HG02798 (cell line): Measurements from ENCODE around the gene ATG10.
A peak's percentile ranks its signal among the peaks of the same experiment; 100 is the strongest.

ENCODE experiments used
- ATAC-seq: cut with Tn5 transposase; IDR thresholded peaks from one replicate; pipeline ENCODE4 v1.9.1; 2021; ENCODE audit warnings: mild to moderate bottlenecking; ENCODE audit not compliant: unreplicated experiment, poor library complexity

Gene ATG10

DNA sequence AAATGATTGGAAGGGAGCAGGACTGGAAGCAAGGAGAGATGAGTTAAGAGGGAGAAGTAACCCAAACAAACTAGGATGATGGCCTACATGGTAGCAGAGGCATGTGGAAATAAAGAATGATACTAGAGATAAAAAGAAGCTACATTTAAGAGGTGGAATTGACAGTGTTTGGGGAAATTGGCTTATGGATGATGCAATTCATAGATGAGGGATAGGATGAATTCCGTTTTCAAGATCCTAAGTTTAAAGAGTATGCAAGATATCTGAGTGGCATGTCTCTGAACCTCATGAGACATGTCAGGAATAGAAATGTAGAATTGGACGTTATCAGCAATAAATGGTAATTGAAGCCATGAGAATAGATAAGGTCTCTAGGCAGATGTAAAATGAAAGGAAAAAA, 232.7 kb downstream of the ATG10 start:
- ATAC-seq: no peak

DNA sequence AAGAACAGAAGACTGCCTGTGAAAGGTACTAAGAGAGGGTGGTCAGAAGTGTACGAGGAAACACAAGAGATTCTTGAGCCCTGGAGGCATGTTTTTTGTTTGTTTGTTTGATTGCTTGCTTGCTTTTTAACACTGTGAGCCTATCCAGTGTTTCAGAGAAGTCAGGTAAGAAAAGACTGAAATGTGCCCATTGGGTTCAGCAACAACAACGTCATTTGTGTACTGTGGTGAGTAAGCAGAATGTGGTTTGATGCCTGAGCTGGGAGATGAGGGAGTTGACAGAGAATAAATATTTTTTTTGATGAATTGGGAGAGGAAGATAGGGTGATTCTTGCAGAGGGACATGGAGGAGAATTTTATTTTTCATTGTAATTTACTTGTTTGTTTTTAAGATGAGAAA, 233.2 kb downstream of the ATG10 start:
- ATAC-seq: no peak

DNA sequence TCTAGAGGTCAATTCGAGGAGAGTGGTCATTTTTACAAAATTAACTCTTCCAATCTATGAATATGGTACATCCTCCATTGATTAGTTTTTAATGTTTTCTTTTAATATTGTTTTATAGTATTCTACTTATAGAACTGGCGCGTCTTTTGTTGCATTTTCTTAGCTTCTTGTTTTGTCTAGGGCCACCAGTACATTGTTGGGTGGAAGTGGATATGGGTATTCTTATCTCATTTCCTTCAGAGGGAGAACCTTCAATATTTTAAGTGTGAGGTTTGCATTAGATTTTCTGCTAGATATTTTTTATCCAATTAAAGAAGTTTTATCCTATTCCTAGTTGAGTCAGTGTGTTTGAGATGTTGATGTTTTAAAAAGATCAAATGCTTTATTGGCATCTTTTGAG, 236.5 kb downstream of the ATG10 start:
- ATAC-seq: no peak

DNA sequence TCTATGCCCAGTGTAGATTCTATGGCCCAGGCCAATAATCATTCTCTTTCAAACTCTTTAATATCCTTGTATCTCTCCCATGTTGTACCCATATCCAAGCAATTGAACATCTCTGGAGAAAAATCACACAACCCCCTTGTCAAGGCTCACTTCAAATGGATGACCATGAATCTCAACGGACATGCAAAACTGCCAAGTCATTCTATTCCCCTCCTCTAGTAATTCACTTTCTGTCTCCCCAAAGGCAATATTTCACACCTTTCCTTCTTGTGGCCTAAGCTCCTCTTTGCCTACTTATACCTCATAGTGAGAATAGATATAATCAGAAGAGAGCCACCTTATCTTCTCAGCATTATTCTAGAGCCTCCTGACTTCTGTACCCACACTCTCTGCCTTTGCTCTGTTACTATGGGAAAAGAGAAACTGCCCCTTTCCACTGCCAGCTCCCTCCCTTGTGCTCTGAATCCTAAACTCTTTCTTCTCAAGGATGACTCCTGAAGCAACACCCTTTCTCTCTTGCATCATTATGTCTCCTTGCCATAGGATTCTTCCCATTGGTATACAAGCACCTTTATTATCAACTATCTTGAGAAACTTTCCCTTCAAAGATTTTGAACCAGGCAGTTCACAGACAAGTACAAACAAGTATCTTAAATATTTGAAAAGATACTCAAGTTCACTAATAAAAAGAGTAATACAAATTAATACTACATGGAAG, 240.2 kb downstream of the ATG10 start:
- ATAC-seq: no peak

DNA sequence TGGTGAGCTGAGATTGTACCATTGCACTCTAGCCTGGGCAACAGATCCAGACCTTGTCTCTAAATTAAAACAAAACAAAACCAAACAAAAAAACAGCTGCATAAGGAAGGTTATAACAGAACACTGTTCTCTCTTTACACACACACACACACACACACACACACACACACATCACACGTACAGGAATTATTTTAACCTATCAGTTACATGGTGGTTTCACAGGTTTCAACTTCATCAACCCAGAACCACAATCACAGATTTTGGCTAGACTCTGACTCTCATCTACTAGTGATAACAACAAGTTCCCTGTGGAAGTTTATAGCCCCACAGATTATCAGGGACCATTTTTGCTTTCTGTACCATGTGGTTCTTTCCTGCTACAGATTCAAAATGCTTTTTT, 246.1 kb downstream of the ATG10 start:
- ATAC-seq: no peak

DNA sequence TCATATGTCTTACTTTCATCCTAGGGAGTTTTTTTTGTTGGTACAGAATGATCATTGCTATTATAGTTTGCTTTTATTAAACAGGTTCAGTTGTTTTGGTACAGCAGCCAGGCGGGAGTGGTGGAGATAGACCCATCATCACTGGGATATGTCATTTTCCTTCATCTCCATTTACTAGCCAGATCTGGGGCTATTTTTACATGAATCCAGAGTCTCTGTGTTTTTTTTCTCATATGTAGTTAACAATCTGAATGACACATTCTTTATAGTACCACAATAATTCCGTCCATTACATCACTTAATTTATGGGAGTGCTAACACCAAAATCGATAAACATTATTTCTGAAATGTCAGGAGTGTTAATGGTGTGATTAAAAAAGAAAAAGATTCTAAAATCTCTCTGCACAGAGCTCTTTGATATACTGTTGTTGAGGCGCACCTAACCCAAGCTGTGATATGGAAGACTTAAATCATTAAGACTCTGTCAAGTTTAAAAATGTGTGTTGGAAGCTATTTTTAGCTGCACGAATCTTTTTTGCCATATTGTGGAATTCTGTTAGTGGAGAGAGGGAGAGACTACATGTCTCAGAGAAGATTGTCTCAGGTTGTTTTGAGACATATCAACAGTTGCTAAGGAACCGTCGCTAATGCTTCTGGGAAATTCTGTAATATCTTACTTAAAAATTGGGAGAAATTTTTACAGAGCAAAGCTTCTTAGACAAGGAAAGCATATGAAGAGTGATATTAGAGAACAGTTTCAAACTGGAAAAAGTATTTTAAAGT, 246.7 kb downstream of the ATG10 start:
- ATAC-seq: no peak

DNA sequence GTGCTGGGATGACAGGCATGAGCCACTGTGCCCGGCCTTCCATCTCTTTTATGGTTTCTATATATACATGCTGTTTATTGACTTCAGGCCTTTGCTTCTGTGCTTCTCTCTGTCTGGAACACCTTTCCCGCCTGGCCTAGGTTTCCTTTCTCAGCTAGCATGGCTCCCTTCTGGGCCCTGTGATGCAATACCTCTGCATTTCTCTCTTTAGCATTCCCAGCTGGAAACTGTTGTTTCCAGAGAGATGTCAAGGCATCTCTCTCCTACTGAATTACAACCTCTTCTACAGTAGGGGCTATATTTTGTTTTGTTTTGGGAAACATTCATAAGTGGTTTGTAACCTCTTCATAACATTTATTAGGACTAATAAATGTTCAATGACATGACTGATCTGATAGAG, 249.2 kb downstream of the ATG10 start:
- no peak for ATAC-seq

DNA sequence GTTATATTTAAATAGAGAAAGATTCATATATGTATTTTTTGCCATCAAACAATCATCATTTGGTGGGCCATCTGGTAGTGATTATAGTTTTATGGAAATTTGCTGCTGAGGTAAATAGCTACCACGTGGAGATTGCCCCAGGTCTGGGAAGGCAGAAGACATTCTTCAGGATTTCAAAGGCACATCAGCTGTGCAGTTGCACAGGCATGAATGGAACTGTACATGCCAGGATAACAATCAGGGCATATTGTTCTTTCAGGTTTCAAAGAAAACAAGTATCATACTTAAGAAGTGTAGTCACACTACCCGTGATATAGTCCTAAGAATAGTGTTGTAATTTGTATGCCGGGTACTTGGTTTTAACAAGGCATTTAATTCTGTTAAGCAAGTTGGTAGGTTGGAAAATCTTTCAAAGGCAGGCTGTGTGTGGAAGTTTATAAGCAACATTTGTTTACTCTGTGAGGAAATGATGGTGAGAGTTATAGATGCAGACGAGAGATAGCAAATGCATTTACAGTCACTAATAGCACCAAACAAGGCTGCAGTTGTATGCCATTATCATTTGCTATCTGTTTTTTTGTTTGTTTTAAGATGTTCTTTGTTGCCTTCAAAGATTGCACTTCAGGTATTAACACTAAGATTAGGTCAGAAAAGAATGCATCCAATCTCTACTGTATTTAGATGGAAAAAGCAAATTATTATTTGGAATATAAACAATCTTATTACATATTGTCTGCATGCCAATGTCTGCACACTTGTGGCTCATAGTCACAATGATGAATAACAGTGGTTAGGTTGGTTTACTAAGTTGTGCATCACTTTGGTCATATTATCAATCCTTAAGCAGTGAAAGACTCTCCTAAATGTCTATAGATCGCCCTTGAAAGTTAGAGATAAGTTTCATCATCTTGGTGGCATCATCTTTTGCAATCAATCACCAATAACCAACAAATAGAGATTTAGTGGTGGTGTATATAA, 251.1 kb downstream of the ATG10 start:
- ATAC-seq: no peak

DNA sequence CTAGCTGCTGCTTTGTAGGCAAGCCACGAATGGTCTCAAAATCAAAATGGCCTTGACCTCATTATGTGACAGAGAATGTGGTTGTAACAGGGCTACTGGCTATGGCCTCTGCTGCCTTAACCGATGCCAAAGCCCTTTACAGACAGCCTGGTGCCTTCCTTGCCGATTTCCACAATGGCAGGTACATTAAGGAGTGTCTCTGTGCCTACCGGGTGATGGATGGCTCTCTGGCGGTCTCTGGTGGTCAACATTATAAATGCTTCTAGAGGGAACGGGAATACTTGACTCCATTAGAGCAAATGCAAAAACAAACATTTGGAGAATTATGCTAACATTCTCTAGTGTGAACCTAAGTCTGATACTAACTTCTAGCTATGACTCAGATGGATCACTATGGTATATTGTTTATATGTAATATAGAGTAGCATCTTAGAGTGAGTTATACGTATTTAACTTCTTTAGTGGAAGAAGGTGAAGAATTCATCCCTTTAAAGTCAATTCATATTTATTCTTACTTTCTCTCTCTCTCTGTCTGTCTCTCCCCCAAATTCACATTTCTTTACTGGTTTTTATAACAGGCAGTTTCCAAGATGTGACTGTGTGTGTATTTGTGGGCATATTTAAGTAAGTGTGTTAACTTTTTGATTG, 253.8 kb downstream of the ATG10 start:
- ATAC-seq: peak; percentile 96

DNA sequence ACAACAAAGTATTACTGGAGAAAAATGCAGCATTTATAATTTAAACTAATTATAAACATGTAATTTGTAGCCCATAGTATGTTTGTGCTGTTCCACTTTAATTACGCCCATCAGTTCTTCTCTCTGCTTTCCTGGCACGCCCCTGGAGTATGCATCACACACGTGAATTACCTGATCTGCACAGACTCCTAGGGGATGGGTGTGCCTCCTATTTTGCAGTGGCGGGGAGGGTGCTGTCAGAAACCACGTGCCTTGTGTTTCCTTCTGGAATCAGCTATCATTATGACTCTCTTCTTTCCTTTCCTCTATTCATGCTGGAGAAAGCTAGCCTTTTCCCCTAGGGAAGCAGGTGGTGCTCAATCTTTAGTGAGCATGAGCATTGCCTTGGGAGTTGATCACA, 263.1 kb downstream of the ATG10 start:
- no peak for ATAC-seq

DNA sequence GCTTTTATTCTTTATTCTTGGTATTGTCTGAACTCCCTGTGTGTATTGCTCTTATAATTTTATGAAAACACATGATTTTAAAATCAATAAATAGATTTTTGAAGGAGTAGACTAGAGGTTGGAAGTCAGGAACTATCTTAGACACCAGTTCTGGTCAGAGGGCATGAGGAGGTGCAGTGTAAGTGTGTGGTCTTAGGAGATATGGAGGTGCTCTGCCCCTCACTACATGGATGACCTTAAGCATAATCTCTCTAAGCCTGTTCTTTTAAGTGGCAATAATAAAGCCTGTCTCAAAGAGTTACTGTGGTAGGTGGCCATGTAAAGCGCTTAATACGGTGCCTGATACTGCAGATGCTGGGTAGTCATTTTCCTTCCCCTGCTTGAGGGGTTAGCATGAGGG, 272.3 kb downstream of the ATG10 start:
- ATAC-seq: no peak

DNA sequence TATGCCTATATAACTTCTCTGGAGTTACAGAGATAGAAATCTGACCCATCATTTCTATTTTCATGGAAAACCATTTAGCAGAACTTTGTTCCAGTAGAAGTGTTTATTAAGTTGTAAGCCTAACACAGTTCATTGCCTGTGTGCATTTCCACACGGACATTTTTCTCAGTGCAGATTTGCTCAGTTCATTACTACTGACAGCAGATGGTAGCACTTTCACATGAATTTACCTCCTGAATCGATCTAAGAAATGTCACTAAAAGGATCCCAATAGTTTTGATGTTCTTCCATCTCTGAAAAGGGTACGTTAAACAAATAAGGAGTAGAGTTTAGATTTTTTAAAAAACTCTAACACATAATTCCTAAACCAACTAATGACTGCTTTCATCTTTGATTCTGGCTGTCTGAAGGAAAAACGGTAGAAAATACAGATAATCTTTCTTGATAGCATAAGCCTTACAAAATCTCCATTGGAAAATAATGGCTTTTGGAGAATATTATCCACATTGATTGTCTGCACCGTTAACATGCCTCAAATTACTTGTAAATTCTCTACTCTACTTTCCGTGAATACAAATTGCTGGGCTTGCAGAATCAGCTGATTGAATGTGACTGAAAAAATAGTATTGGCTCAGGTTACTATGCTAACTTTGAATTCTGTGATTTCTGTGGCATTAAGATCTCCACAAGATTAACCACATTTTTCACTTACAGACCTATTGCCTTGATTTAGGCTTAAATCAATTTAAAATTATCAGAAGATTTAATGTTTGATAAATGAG, 273.2 kb downstream of the ATG10 start:
- ATAC-seq: no peak

DNA sequence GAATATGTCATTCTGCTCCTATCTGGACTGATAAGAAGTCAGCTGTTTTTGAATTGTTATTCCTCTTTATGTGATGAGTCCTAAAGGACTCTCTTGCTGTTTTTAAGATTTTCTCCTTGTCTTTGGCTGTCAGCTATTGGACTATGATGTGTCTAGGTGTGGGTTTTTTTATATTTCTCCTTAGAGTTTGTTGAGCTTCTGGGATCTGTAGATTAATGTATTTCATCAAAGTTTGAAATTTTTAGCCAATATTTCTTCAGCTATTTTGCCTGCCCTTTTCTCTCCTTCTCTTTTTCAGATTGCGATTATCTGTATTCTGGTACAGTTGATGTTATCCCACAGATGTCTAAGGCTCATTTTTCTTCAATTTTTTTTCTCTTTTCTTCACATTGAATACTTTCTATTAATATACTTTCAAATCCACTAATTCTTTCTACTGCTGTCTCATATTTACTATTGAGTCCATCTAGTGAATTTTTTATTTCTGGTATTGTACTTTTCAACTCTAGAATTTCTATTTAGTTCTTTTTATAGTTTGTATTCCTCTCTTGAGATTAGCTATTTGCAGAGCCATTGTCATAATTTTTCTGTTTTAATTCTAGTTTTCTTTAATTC, 275.2 kb downstream of the ATG10 start:
- ATAC-seq: no peak

DNA sequence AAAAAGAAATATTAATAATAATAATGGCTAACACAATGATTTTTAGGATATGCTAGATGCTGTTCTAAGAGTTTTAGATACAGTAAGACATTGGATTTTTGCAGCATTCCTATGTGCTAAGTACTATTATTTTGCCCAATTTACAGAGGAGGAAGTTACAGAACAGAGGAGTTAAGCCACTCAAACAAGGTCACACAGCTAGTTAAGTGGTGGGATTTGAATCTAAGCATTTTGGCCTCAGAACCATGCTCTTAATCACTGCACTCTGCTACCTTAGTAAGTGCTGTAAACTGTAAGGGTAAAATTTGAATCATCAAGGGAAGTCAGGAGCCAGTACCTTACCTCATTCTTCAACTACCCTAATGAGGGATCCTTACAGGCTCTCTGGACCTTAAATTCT, 280.9 kb downstream of the ATG10 start:
- ATAC-seq: no peak

DNA sequence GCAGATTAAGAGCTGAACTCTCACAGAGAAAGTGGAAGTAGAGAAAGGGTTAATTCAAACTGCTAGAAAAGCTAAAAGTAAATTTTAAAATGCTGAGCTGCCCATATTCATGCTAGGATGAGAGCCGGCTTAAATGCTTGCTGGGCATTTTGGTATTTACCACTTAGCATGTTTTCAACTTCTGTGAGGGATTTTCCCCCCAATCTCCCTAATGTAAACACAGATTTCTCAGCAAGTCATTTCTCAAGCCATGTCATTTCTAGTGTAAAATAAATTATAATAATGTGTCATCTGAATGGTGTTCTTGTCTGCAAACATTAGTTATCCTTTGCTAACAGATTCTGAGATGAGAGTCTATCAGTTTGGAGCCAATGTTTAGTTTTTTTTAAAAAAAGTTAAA, 284.0 kb downstream of the ATG10 start:
- no peak for ATAC-seq

DNA sequence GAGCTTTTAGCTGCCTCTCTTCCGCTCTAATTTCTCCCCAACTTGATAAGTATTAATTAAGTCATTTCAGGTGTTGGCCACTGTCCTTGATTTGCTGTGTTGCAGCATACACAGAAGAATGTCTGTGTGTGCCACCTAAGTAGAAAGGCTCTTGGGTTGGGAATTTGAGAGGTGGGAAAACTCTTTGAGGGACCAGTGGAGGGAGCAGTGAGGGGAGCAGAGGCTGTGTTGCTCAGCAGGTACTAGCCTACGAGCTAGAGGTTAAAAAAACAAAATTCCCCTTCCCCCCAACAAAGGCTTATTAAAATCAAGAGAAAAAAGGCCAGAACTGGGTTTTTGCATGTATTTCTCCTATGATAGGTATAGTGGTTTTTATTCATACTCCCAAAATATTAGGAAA, 285.4 kb downstream of the ATG10 start:
- no peak for ATAC-seq

DNA sequence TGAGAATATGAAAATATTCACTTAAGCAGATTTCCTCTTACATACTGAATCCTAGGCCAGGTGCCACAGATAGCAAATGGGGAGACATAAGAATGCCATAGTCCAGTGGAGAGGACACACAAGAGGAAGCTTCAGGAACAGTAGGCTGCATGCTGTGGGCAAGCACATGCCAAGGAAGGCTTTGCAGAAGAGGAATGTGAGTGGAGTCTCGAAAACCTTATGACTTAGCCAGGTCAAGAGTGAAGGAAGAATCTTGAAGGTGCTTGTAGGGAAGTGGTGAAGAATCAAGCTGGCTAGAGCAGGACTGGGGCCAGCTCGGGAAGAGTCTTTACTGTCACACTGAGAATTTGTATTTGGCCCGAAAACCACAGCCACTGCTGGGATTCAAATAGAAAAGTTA, 285.9 kb downstream of the ATG10 start:
- ATAC-seq: no peak

DNA sequence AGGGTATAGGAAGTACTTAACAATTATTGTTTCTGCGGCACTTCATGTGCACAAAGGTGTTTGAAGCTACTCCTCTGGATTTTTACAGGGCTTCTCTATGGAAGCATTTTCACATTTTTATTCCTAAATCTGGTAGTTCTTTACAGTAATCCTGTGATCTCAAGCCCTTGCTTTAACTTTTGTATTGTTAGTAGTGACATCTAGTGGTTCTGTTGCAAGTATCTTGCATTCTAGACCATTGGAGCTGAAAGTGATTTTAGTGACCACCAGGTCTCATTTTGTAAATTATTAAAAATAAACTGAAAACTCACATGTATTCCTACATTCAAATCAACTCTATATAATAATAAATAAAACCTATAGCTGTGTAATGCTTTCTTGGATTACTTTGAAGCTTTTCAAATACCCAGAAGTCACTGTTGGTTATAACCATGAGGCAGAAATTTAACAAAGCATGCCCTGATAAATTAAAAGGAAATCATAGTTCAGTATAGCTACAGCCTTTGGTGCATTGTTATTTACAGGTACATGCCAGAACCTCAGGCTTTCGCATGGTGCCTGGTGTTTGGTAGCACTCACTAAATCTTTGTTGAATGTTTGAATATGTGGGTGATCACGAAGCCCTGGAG, 287.5 kb downstream of the ATG10 start:
- ATAC-seq: no peak

DNA sequence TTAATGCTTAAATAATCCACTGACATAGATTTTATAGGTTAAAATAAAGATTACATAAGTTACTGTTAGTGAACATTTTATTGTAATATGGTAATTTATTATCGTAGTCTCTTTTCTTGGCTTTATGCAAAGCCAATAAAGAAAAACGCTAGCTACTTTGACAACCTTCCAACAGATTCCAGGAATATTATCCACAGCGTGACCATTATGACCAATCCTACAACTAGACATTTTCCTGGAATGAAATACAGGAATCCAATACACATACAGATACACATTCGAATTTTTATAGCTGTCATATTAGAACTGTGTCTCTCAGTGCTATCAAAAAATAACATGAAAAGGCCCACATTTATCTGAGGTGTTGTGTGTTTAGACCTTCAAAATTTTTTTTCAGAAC, 293.2 kb downstream of the ATG10 start:
- ATAC-seq: no peak
